ENCODE data around the gene IKZF3. TPM values are rescaled to one million over a fixed set of nuclear protein-coding genes. Genes with fewer than 3 reads are reported as not detected.

Gene IKZF3
- under 1 TPM; 0.11 to 0.18 TPM for total RNA-seq
- not detected for polyA plus RNA-seq (2013, experiment 1 of 2)
- not detected for polyA plus RNA-seq (2013, experiment 2 of 2)
- long read RNA-seq, experiment 1 = 0 reads
- long read RNA-seq, experiment 2 = 0 reads
- long read RNA-seq, experiment 3 = 0 reads
- long read RNA-seq, experiment 4 = 0 reads

DNA sequence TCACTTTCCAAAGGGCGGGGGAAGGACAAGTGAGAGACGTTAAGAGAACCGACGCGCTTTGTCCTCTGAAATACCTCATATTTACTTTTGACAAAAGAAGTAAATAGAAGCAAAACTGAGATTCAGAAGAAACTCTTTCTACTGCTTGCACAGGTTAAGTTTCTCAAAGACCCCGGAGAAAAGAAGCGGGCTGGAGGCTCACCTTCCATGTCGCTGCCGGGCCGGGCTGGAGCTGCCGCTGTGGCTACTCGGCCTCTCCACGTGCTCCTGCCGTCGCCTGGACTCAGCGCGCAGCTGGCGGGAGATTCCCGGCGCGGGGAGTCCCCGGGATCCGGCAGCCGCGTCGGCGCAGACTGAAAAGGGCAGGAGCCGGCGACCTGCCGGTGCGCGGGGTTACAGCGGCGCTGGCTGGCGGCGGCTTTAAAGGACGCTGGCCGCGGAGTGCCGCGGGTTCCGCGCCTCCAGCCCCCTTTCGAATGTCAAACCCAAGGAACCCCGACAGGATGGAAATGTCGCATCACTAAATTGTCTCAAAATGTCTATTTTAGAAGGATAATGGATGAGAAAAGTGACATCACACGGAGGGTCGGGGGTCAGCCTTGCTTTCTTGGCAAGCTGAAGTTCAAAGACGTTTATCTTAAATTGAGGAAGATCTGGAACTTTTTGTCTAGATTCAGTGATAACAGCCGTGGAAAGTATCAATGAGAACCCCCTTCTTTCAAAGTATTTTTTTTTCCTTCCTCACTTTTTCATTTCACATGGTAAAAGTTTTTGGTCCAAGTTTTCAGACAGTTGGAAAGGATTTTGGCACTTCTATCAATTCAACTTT is at the start of gene IKZF3:
Gene IKZF3 (minus strand): TSS at position 395 of the 829 bp plus-strand sequence. CDS start 186 bp downstream, at position 209.
- Histone ChIP-seq H3K27ac (ENCODE audit: low read depth, low read length) (no peak within 1 kb of the TSS), H3K36me3 (ENCODE audit: control insufficient read depth, insufficient read depth, low read length) (no peaks in the 10 kb centered on the region), H3K27me3 (ENCODE audit: control insufficient read depth, insufficient read depth, low read length, poor library complexity, severe bottlenecking) (peaks cover 63% of the 10 kb centered on the region), H3K4me3 (ENCODE audit: low read length) (no peak within 1 kb of the TSS), H3K4me1 (ENCODE audit: control insufficient read depth, insufficient read depth, low read length) (no peaks in the 10 kb centered on the region), H3K9me3 (ENCODE audit: control insufficient read depth, low read length) (no peaks in the 10 kb centered on the region), H3K9ac (ENCODE audit: extremely low read depth, low read length, poor library complexity, severe bottlenecking) (no peak within 1 kb of the TSS)
- H3K27me3 Mint-ChIP-seq (ENCODE audit: insufficient read depth) = peaks cover 80% of the 10 kb centered on the region
- WGBS, 2 experiments (ENCODE audit: insufficient coverage in 1 of 2, insufficient read length in 1 of 2) = 10 to 11% methylated on average over 24 to 50 of the region's 50 CpGs
- no peak within 1 kb of the TSS for H3K27ac Mint-ChIP-seq
- H3K9me3 Mint-ChIP-seq = peaks cover 16% of the 10 kb centered on the region
- no peaks in the 10 kb centered on the region for H3K4me1 Mint-ChIP-seq
- DNase-seq = peak; percentile 95
- H3K36me3 Mint-ChIP-seq (ENCODE audit: low read depth) = no peaks in the 10 kb centered on the region
- TF ChIP-seq, protein P1, sequence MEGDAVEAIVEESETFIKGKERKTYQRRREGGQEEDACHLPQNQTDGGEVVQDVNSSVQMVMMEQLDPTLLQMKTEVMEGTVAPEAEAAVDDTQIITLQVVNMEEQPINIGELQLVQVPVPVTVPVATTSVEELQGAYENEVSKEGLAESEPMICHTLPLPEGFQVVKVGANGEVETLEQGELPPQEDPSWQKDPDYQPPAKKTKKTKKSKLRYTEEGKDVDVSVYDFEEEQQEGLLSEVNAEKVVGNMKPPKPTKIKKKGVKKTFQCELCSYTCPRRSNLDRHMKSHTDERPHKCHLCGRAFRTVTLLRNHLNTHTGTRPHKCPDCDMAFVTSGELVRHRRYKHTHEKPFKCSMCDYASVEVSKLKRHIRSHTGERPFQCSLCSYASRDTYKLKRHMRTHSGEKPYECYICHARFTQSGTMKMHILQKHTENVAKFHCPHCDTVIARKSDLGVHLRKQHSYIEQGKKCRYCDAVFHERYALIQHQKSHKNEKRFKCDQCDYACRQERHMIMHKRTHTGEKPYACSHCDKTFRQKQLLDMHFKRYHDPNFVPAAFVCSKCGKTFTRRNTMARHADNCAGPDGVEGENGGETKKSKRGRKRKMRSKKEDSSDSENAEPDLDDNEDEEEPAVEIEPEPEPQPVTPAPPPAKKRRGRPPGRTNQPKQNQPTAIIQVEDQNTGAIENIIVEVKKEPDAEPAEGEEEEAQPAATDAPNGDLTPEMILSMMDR (conservative IDR thresholded peaks at IDR 0.05) = peak; percentile 49
- H3K4me3 Mint-ChIP-seq = no peak within 1 kb of the TSS

GRCh38 chr17:39908789-39909352 is 44.8 kb upstream of the IKZF3 start:
- H3K36me3 Mint-ChIP-seq (ENCODE audit: low read depth) = peaks cover 24% of the 10 kb centered on the region

DNA sequence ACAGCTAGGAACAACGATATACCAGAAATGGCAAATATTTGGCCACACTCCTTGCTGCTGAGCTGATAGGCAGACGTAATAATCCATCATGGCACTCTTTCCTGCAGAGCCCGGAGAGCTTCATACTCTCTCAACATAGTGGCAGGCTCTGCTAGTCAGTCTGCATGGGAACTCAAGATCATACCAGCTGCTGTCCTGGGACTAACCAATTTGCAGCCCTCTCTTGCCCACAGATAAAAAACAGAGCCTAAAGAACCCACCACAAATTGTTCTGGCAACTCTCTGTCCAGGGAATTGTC is 40.8 kb upstream of the IKZF3 start:
- DNase-seq = no peak
- H3K27me3 ChIP-seq (ENCODE audit: control insufficient read depth, insufficient read depth, low read length, poor library complexity, severe bottlenecking) = no peaks in the 10 kb centered on the region
- peaks cover 11% of the 10 kb centered on the region for H3K36me3 ChIP-seq (ENCODE audit: control insufficient read depth, insufficient read depth, low read length)
- no peaks in the 10 kb centered on the region for H3K9me3 Mint-ChIP-seq
- no peaks in the 10 kb centered on the region for H3K27me3 Mint-ChIP-seq (ENCODE audit: insufficient read depth)
- TF ChIP-seq, protein P1 (conservative IDR thresholded peaks at IDR 0.05) = no peak
- no peaks in the 10 kb centered on the region for H3K4me1 Mint-ChIP-seq
- peaks cover 25% of the 10 kb centered on the region for H3K36me3 Mint-ChIP-seq (ENCODE audit: low read depth)
- no peak overlapping the region for H3K27ac Mint-ChIP-seq
- H3K9me3 ChIP-seq (ENCODE audit: control insufficient read depth, low read length) = no peaks in the 10 kb centered on the region
- WGBS, 2 experiments (ENCODE audit: insufficient coverage in 1 of 2, insufficient read length in 1 of 2) = 91 to 94% methylated on average over 3 of the region's 3 CpGs
- H3K27ac ChIP-seq (ENCODE audit: low read depth, low read length) = no peak overlapping the region
- H3K4me3 Mint-ChIP-seq = no peak overlapping the region
- no peak overlapping the region for H3K9ac ChIP-seq (ENCODE audit: extremely low read depth, low read length, poor library complexity, severe bottlenecking)
- H3K4me1 ChIP-seq (ENCODE audit: control insufficient read depth, insufficient read depth, low read length) = no peaks in the 10 kb centered on the region
- H3K4me3 ChIP-seq (ENCODE audit: low read length) = no peak overlapping the region

More at GRCh38 chr17:39908789-39909352, 44.8 kb upstream of the IKZF3 start:
- no peaks in the 10 kb centered on the region for H3K9me3 ChIP-seq (ENCODE audit: control insufficient read depth, low read length)
- H3K9ac ChIP-seq (ENCODE audit: extremely low read depth, low read length, poor library complexity, severe bottlenecking) = no peak overlapping the region
- TF ChIP-seq, protein P1 (conservative IDR thresholded peaks at IDR 0.05) = no peak
- H3K4me1 Mint-ChIP-seq = no peaks in the 10 kb centered on the region
- H3K27ac Mint-ChIP-seq = no peak overlapping the region
- WGBS, 2 experiments (ENCODE audit: insufficient coverage in 1 of 2, insufficient read length in 1 of 2) = 95 to 98% methylated on average over 6 of the region's 6 CpGs
- H3K27me3 ChIP-seq (ENCODE audit: control insufficient read depth, insufficient read depth, low read length, poor library complexity, severe bottlenecking) = no peaks in the 10 kb centered on the region
- no peaks in the 10 kb centered on the region for H3K27me3 Mint-ChIP-seq (ENCODE audit: insufficient read depth)
- H3K4me1 ChIP-seq (ENCODE audit: control insufficient read depth, insufficient read depth, low read length) = no peaks in the 10 kb centered on the region
- no peaks in the 10 kb centered on the region for H3K9me3 Mint-ChIP-seq
- H3K27ac ChIP-seq (ENCODE audit: low read depth, low read length) = no peak overlapping the region
- peaks cover 15% of the 10 kb centered on the region for H3K36me3 ChIP-seq (ENCODE audit: control insufficient read depth, insufficient read depth, low read length)
- no peak overlapping the region for H3K4me3 ChIP-seq (ENCODE audit: low read length)
- no peak overlapping the region for H3K4me3 Mint-ChIP-seq
- no peak for DNase-seq

Data from endodermal cell (in vitro differentiated cells).